ENCODE data around the gene USP24.

- TF ChIP-seq FOXP2 (optimal IDR thresholded peaks at IDR 0.05; ENCODE audit: control extremely low read depth, extremely low read length, insufficient read depth): no peak
- no peak for TF ChIP-seq POLR2AphosphoS5 (IDR thresholded peaks at IDR 0.05; ENCODE audit: borderline replicate concordance, low read depth, low read length)
Measured at GRCh38 chr1:55153031-55153430, 62.1 kb downstream of the USP24 start.

All from SK-N-MC (cell line).